Endothelial cell (in vitro differentiated cells): ENCODE measurements around the gene FHOD3. TPM values are rescaled to one million over a fixed set of nuclear protein-coding genes. Genes with fewer than 3 reads are reported as not detected.

Experiments used
- DNase-seq: peaks from one replicate; pipeline ENCODE4 v3.0.0; 2021; ENCODE audit warnings: low spot score
- H3K27ac Mint-ChIP-seq: one replicate; pipeline ENCODE4 v1.8.0; 2021; ENCODE audit warnings: mixed read lengths, inconsistent platforms; ENCODE audit not compliant: unreplicated experiment
- H3K27me3 Mint-ChIP-seq: one replicate; pipeline ENCODE4 v1.8.0; 2021; ENCODE audit warnings: mild to moderate bottlenecking, moderate library complexity, mixed read lengths, inconsistent platforms; ENCODE audit not compliant: unreplicated experiment
- H3K36me3 Mint-ChIP-seq: one replicate; pipeline ENCODE4 v1.8.0; 2021; ENCODE audit warnings: mild to moderate bottlenecking, low read depth, mixed read lengths, inconsistent platforms; ENCODE audit not compliant: unreplicated experiment
- H3K4me1 Mint-ChIP-seq: one replicate; pipeline ENCODE4 v1.8.0; 2021; ENCODE audit warnings: mild to moderate bottlenecking, mixed read lengths, inconsistent platforms; ENCODE audit not compliant: unreplicated experiment
- H3K4me3 Mint-ChIP-seq: one replicate; pipeline ENCODE4 v1.8.0; 2021; ENCODE audit warnings: mild to moderate bottlenecking, mixed read lengths, inconsistent platforms; ENCODE audit not compliant: unreplicated experiment
- H3K9me3 Mint-ChIP-seq: one replicate; pipeline ENCODE4 v1.8.0; 2021; ENCODE audit warnings: mixed read lengths, inconsistent platforms; ENCODE audit not compliant: unreplicated experiment
- CTCF ChIP-seq: fragments of 200-600 bp; sonication (generic); IDR thresholded peaks from one replicate; pipeline ENCODE4 v1.5.0; 2021; ENCODE audit warnings: antibody characterized with exemption; ENCODE audit not compliant: unreplicated experiment
- total RNA-seq: library from RNA; stranded (reverse); fragmentation: NEBNext Ultra II Directional; extraction: Animal tissue kit (Norgen Biotek cat#: 25700); gene quantifications from one replicate; pipeline ENCODE4 v1.2.1, GENCODE V29; 2021; ENCODE audit not compliant: unreplicated experiment

FHOD3 gene
- total RNA-seq, 1 donor from 2014 or later, result 0.67 TPM

- H3K27me3 Mint-ChIP-seq, result peaks cover 12% of the 10 kb centered on the region
- no peak overlapping the region for H3K27ac Mint-ChIP-seq
- no peaks in the 10 kb centered on the region for H3K4me1 Mint-ChIP-seq
- no peaks in the 10 kb centered on the region for H3K9me3 Mint-ChIP-seq
- H3K4me3 Mint-ChIP-seq, result no peak overlapping the region
- TF ChIP-seq CTCF, result no peak
- DNase-seq, result no peak
- peaks cover 4% of the 10 kb centered on the region for H3K36me3 Mint-ChIP-seq
Measured at GRCh38 chr18:36325846-36326245, 28.3 kb downstream of the FHOD3 start.

GRCh38 chr18:36326771-36327170, 29.3 kb downstream of the FHOD3 start:
- H3K36me3 Mint-ChIP-seq, result peaks cover 3% of the 10 kb centered on the region
- H3K9me3 Mint-ChIP-seq, result no peaks in the 10 kb centered on the region
- DNase-seq, result no peak
- peaks cover 6% of the 10 kb centered on the region for H3K4me1 Mint-ChIP-seq
- peaks cover 12% of the 10 kb centered on the region for H3K27me3 Mint-ChIP-seq
- no peak overlapping the region for H3K27ac Mint-ChIP-seq
- no peak overlapping the region for H3K4me3 Mint-ChIP-seq
- no peak for TF ChIP-seq CTCF

GRCh38 chr18:36327352-36328316, 30.1 kb downstream of the FHOD3 start:
- no peak for TF ChIP-seq CTCF
- H3K36me3 Mint-ChIP-seq, result no peaks in the 10 kb centered on the region
- H3K4me1 Mint-ChIP-seq, result peaks cover 9% of the 10 kb centered on the region
- no peak overlapping the region for H3K27ac Mint-ChIP-seq
- no peak overlapping the region for H3K4me3 Mint-ChIP-seq
- peaks cover 8% of the 10 kb centered on the region for H3K27me3 Mint-ChIP-seq
- no peaks in the 10 kb centered on the region for H3K9me3 Mint-ChIP-seq
- DNase-seq, result no peak

- H3K9me3 Mint-ChIP-seq, result no peaks in the 10 kb centered on the region
- peaks cover 9% of the 10 kb centered on the region for H3K4me1 Mint-ChIP-seq
- H3K27me3 Mint-ChIP-seq, result peaks cover 6% of the 10 kb centered on the region
- no peak for DNase-seq
- no peak for TF ChIP-seq CTCF
- H3K36me3 Mint-ChIP-seq, result no peaks in the 10 kb centered on the region
- no peak overlapping the region for H3K27ac Mint-ChIP-seq
- no peak overlapping the region for H3K4me3 Mint-ChIP-seq
Measured at GRCh38 chr18:36328385-36328858, 30.9 kb downstream of the FHOD3 start.

- Mint-ChIP-seq H3K27me3 (peaks cover 6% of the 10 kb centered on the region), H3K27ac (no peak overlapping the region), H3K4me3 (no peak overlapping the region), H3K9me3 (no peaks in the 10 kb centered on the region), H3K36me3 (no peaks in the 10 kb centered on the region), H3K4me1 (peaks cover 9% of the 10 kb centered on the region)
- no peak for TF ChIP-seq CTCF
- DNase-seq, result no peak
Measured at GRCh38 chr18:36328916-36329315, 31.4 kb downstream of the FHOD3 start.
